HL-60 (cell line): ENCODE results near the gene SMG7.

Experiments used
- DNase-seq, 2 experiments: peaks; one replicate each; pipeline ENCODE4 v3.0.0-alpha.2; 2010 to 2020; ENCODE audit warnings: low read depth in 1 of 2, low spot score in 1 of 2
- H3K27ac ChIP-seq: fragments of 250-450 bp; sonication (Bioruptor Pico); replicated peaks from 2 replicates; pipeline ENCODE4 v1.5.1; 2020; ENCODE audit warnings: mild to moderate bottlenecking, moderate library complexity
- H3K27me3 ChIP-seq: fragments of 250-450 bp; sonication (Bioruptor Pico); 2 replicates; pipeline ENCODE4 v1.5.1; 2021; ENCODE audit warnings: mild to moderate bottlenecking, moderate library complexity; ENCODE audit not compliant: insufficient read depth, poor library complexity, severe bottlenecking
- H3K4me3 ChIP-seq: replicated peaks from 2 replicates; pipeline ENCODE4 v1.5.1; 2011; ENCODE audit warnings: mild to moderate bottlenecking, control low read depth, low read length; ENCODE audit not compliant: insufficient read depth
- GABPA ChIP-seq: IDR thresholded peaks from 2 replicates; pipeline ENCODE4 v1.6.1; 2012; ENCODE audit warnings: low read depth
- POLR2AphosphoS5 ChIP-seq: IDR thresholded peaks from 2 replicates; pipeline ENCODE4 v1.6.1; 2012; ENCODE audit warnings: low read depth
- SPI1 ChIP-seq: IDR thresholded peaks from 2 replicates; pipeline ENCODE4 v1.6.1; 2012; ENCODE audit warnings: low read depth, mild to moderate bottlenecking, borderline replicate concordance
- TF ChIP-seq, protein P1 (sequence below): IDR thresholded peaks from one replicate; pipeline ENCODE4 v1.5.1; 2011; ENCODE audit warnings: low read length, control low read depth, inconsistent platforms; ENCODE audit not compliant: insufficient read depth
- TF ChIP-seq, protein P2 (sequence below): IDR thresholded peaks from 2 replicates; pipeline ENCODE4 v1.6.1; 2012; ENCODE audit warnings: low read depth; ENCODE audit not compliant: insufficient replicate concordance

SMG7 gene

DNA sequence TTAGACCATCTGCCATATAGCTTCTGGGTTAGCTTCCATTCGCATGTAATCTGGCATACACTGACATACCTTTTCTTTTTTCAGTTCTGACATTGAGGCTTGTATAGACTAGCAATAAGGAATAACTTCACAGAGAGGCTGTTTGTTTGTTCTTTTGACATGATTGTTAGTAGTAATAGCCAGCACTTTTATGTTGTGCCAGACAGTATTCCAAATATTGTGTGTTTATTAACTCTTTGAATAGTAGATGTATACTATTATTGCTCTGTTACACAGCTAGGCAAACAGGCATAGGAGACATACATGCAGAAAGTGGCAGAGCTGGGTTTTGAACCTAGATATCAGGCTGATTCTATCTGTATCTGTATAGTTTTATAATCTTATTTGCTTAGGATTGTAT, 12.6 kb downstream of the SMG7 start:
- H3K27ac ChIP-seq = no peak overlapping the region
- DNase-seq = no peak

GRCh38 chr1:183487674-183488442, 15.6 kb downstream of the SMG7 start:
- no peak for TF ChIP-seq SPI1
- TF ChIP-seq, protein P1, sequence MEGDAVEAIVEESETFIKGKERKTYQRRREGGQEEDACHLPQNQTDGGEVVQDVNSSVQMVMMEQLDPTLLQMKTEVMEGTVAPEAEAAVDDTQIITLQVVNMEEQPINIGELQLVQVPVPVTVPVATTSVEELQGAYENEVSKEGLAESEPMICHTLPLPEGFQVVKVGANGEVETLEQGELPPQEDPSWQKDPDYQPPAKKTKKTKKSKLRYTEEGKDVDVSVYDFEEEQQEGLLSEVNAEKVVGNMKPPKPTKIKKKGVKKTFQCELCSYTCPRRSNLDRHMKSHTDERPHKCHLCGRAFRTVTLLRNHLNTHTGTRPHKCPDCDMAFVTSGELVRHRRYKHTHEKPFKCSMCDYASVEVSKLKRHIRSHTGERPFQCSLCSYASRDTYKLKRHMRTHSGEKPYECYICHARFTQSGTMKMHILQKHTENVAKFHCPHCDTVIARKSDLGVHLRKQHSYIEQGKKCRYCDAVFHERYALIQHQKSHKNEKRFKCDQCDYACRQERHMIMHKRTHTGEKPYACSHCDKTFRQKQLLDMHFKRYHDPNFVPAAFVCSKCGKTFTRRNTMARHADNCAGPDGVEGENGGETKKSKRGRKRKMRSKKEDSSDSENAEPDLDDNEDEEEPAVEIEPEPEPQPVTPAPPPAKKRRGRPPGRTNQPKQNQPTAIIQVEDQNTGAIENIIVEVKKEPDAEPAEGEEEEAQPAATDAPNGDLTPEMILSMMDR = no peak
- TF ChIP-seq, protein P2, sequence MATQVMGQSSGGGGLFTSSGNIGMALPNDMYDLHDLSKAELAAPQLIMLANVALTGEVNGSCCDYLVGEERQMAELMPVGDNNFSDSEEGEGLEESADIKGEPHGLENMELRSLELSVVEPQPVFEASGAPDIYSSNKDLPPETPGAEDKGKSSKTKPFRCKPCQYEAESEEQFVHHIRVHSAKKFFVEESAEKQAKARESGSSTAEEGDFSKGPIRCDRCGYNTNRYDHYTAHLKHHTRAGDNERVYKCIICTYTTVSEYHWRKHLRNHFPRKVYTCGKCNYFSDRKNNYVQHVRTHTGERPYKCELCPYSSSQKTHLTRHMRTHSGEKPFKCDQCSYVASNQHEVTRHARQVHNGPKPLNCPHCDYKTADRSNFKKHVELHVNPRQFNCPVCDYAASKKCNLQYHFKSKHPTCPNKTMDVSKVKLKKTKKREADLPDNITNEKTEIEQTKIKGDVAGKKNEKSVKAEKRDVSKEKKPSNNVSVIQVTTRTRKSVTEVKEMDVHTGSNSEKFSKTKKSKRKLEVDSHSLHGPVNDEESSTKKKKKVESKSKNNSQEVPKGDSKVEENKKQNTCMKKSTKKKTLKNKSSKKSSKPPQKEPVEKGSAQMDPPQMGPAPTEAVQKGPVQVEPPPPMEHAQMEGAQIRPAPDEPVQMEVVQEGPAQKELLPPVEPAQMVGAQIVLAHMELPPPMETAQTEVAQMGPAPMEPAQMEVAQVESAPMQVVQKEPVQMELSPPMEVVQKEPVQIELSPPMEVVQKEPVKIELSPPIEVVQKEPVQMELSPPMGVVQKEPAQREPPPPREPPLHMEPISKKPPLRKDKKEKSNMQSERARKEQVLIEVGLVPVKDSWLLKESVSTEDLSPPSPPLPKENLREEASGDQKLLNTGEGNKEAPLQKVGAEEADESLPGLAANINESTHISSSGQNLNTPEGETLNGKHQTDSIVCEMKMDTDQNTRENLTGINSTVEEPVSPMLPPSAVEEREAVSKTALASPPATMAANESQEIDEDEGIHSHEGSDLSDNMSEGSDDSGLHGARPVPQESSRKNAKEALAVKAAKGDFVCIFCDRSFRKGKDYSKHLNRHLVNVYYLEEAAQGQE = no peak
- TF ChIP-seq POLR2AphosphoS5 = no peak
- no peak for TF ChIP-seq GABPA
- no peak for DNase-seq
- Histone ChIP-seq H3K27ac (no peak overlapping the region), H3K27me3 (no peaks in the 10 kb centered on the region), H3K4me3 (no peak overlapping the region)

More for the DNA sequence above, 12.6 kb downstream of the SMG7 start:
- TF ChIP-seq GABPA (no peak), POLR2AphosphoS5 (no peak), SPI1 (no peak)
- TF ChIP-seq, protein P2 = no peak
- TF ChIP-seq, protein P1 = no peak
- Histone ChIP-seq H3K27me3 (no peaks in the 10 kb centered on the region), H3K4me3 (no peak overlapping the region)

- Histone ChIP-seq H3K27me3 (no peaks in the 10 kb centered on the region), H3K27ac (no peak overlapping the region), H3K4me3 (no peak overlapping the region)
- TF ChIP-seq, protein P1 = no peak
- TF ChIP-seq, protein P2 = no peak
- TF ChIP-seq SPI1 (no peak), GABPA (no peak), POLR2AphosphoS5 (no peak)
- no peak for DNase-seq
Measured at GRCh38 chr1:183490932-183491331, 18.6 kb downstream of the SMG7 start.
